NOMO-1 treated with dmso at 0.1 percent for 144 hours (cell line): ENCODE results near the gene NOXA1.

Experiments
- DNase-seq: peaks from one replicate; lab custom pipeline; 2025; ENCODE audit not compliant: unreplicated experiment; lab: John Stamatoyannopoulos, UW

Gene NOXA1

DNA sequence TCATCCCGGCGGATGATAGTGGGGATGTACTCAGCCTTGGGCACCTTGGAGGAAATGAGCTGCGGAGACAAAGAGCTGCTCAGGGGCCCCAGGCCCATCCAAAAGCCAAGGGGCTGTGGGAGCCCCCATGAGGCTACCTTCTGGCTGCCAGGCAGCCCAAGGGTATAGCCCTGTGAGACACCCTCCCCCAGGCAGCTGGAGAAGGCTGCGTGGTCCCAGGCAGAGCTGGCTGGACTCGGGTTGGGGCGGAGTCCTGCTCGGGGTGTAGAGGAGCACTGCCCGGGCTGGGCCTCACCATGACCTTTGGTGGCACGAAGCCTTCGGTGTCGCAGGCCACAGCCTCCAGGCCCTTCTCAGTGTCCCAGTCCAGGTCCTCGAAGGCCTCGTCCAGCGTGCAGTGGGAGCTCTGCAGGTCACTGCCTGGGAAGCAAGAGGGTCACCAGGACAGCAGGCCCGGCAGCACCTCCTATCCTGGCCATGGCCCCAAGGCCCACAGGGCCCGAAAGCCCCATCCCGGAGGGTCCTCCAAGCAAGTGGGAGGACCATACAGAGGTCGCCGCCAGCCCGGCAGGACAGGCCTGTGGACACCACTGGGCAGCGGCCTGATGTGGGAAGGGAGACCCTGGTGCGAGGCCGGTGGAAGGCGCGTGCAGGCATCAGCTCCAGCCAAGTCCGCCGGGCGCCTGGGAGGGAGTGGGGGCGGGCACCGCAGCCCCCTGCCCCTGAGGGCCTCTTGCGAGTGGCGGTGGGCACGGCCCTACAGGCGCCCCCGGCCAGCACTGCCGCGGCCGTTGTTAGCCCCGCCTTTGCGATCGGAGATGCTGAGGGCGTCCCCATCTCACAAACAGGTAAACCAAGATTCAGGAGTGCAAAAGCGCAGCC lies 29.8 kb downstream of the NOXA1 start:
- no peak for DNase-seq

- DNase-seq, result peak; percentile 82
Observed at GRCh38 chr9:137453643-137454081, 30.5 kb downstream of the NOXA1 start.

DNA sequence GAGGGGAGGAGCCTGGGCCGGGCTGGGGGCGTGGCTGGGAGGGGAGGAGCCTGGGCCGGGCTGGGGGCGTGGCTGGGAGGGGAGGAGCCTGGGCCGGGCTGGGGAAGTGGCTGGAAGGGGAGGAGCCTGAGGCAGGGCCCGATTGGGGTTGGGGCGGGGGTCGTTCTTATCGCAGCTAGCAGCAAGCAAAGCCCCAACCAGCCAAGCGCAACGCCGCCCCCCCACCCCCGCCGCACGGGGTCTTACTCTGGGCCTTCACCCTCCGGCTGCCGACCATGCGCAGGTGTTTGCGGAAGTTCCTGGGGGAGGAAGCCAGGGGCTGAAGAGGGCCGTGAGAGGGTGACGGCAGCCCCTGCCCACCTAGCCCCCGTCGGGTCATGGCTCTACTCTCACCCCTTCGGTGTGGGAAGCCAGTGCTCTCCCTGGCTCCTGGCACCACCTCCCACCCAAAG lies 31.0 kb downstream of the NOXA1 start:
- no peak for DNase-seq

- DNase-seq, result no peak
Observed at GRCh38 chr9:137454597-137455358, 31.6 kb downstream of the NOXA1 start.

DNA sequence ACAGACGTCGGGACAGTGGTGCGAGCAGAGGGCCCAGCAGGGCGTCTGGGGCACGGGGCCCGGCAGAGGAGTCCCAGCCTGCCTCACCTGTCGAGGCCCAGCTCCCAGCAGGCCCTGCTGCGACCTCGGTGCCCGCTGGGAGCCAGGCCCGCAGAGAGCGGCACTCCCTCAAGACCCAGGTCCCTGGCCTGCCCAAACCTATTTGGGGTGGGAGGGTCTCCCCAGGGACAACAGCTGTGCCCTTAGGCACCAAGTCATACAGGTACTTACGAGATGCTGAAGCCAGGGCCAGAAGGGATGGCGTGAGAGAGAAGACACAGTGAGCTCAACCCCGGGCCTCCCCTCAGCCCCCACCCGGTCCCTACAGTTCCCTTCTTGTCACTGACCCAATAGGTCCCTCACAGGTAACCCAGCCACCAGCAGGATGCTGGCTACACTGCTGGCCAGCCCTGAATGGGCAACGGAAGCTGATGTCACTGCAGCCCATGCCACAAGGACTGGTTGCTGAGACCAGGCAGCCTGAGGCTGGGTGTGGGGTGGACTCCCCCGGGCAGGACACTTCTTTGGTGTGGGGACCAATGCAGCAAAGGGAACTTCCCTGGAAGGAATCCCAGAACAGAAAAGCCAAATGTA lies 32.3 kb downstream of the NOXA1 start:
- no peak for DNase-seq

GRCh38 chr9:137456061-137456863 lies 33.1 kb downstream of the NOXA1 start:
- no peak for DNase-seq

- no peak for DNase-seq
Observed at GRCh38 chr9:137456864-137457405, 33.7 kb downstream of the NOXA1 start.

GRCh38 chr9:137457406-137458193 lies 34.4 kb downstream of the NOXA1 start:
- DNase-seq, result no peak

DNA sequence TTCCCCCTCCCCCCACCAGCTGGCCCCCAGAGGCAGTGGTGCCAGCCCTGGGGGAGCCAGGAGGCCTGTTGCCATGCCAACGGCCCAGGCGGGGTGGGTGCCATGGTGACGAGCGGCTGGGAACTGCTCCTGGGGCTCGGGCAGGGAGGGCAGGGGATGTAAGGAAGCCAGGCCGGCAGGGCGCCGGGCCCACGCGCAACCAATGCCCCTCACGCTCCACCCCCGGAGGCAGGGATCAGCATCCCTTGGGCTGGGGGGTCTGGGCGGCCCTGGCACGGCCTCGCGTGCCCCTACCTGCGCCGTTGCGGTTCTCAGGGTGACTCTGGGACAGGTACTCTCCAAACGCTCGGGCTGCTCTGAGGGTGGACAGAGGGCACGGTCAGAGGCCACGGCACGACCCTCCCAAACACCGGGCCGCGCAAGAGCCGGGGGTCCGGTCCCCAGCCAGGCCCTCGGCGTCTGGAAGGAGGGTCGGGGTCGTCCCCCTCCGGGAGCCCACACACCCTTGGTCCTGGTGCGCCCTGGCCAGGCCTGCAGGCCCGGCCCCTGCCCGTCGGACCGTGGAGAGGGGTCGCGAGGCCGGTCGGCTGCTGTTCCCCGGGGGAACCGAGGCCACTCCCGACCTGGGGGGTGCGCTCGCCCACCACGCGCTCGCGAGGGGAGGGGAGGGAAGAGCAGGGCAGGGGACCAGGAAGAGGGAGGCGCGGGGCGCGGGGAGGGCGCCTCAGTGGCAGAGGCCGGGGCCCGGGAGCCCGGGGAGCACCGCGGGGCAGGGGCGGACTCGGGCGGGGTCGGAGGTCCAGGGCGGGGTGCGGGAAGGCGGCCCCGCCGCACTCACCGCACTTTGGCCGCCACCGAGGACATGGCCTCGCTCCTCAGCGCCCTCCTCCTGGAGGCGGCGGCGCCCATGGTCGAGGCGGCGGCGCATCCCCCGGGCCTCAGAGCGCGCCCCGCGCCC lies 35.3 kb downstream of the NOXA1 start:
- no peak for DNase-seq

DNA sequence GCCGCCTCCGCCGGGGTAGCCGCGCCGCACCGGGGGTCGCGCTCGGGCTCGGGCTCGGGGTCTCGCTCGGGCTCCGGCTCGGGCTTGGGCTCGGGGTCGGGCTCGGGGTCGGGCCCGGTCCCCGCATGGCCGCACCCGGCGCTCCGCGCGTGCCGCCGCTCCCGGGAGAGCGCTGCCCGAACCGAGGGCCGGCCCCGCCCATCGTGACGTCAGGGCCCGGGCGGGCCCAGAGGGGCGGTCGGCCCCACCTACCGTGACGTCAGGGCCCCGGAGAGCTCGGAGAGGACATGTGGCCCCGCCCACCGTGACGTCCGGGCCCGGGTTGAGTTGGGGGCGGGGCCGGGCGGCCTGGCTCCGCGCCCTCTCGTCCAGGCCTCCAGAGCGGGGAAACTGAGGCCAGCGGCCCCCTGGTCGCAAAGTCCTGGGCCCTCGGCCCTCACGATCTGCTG lies 36.0 kb downstream of the NOXA1 start, which contains the start of gene NSMF:
Gene NSMF (minus strand): TSS at position 183 of the 449 bp plus-strand sequence. CDS start 232 bp downstream, outside the sequence.
- DNase-seq, result peak; percentile 96

DNA sequence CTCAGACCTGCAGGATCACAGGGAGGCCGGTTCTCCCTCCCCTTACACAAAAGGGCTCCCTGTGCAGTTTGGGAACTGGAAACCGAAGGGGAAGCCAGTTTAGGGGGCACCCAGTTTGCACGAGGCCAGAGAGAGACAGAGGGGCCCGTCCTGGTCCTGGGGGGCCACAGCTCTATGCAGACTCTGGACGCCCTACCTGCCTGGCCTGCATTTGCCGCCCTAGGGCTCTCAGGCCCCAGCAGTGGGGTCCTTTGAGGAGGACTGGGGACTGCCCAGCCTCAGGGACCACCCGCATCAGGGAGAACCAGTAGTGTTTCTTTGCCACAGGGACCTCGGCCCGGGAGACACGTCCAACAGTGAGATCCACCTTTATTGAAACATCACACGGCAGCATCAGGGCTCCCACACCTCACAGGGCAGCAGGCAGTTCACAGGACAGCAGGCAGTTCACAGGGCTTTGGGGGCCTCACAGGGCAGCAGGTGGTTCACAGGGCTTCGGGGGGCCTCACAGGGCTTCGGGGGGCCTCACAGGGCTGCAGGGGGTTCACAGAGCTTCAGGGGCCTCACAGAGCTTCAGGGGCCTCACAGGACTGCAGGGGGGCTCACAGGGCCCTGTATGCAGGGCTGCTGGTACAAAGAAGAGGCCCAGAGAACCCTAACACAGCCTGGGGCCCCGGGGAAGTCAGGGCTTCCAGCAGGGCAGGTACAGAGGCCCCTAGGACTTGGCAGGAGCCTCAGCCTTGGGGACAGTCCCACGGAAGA lies 36.6 kb downstream of the NOXA1 start:
- no peak for DNase-seq

DNA sequence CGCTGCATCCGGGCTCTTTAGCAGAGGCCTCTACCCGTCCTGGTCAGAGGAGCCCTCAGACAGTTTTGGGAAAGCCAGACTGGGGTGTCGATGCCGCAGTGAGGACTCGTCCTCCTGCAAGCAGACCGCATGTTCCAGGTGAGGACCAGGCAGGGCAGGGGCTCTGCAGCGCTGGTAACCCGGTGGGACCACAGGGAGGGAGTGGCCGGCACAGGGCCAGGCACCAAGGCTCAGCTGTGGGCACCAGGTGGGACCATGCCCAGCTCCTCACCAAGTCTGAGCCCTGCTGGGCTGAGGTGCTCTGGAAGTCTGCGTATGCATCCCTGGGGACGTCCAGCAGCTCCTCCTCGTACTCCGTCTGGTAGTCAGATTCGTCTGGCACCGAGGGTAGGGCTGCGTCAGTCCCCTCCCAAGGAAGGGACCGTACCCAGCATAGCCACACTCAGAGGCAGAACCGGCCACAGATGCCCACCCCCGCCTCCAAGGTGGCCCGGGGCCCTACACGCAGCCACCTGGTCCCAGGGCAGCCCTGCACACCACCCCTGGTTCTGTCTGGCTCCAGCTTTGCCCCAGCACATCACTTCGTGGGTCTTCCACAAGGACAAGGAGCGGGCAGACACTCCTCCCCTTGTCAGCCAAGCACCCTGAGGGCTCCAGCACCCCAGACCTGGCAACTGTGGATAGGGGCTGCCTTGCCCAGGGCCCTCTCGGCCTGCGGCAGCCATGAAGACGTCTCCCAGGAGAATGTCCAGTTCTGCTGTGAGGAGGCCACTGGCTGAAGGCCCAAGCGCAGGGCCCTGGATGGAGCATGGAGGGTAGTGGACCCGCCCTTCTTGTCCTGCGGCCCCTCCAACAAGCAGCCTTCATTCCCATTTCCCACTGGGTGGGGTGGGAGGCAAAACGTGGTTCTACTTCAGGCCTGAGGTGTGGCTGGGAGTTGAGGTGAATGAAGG lies 37.4 kb downstream of the NOXA1 start:
- no peak for DNase-seq

- no peak for DNase-seq
Observed at GRCh38 chr9:137461316-137461662, 38.1 kb downstream of the NOXA1 start.

DNA sequence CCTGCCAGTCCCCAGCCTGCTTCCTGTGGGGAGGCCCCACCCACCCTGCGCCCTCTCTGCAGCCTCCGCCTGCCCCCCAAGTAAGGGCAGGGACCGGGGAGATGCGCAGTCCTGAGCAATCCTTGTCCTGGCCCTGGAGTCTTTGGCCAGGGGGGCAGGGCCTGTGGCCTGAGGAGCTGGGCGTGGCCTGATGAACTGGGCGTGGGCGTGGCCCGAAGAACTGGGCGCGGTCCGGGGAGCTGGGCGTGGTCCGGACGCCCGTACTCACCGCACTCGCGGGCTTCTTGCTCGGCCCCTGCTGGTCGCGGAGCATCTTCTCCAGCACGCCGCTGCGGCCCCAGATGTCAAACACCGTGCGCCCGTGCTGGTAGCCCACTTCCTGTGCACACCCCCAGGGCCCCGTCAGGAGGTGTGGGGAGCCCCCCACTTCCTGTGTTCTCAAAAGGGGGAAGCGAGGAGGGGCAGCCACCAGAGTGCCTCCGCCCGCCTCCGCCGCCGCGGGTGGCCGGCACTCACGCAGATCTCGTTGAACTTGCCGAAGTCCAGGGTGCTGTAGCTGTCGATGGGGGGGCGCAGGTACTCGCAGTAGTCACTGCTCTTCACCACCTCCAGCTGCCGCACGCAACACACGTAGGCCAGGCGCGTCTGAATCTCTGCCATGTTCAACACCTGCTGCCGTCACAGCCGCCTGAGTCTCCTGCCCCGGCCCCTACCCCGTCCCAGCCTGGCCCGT lies 38.6 kb downstream of the NOXA1 start:
- DNase-seq, result peak; percentile 51

- no peak for DNase-seq
Observed at GRCh38 chr9:137462396-137462985, 39.3 kb downstream of the NOXA1 start.
